ENCODE data around the gene CCL17. TPM values are rescaled to one million over a fixed set of nuclear protein-coding genes. Genes with fewer than 3 reads are reported as not detected.
"Not testable (repeated sequence)": the region's sequence is repeated elsewhere in the genome, so short reads cannot be mapped to it uniquely, and the experiment has no call there.

Gene CCL17
- total RNA-seq, 2 donors from 2014 or later, result 0.65 to 7.8 TPM

DNA sequence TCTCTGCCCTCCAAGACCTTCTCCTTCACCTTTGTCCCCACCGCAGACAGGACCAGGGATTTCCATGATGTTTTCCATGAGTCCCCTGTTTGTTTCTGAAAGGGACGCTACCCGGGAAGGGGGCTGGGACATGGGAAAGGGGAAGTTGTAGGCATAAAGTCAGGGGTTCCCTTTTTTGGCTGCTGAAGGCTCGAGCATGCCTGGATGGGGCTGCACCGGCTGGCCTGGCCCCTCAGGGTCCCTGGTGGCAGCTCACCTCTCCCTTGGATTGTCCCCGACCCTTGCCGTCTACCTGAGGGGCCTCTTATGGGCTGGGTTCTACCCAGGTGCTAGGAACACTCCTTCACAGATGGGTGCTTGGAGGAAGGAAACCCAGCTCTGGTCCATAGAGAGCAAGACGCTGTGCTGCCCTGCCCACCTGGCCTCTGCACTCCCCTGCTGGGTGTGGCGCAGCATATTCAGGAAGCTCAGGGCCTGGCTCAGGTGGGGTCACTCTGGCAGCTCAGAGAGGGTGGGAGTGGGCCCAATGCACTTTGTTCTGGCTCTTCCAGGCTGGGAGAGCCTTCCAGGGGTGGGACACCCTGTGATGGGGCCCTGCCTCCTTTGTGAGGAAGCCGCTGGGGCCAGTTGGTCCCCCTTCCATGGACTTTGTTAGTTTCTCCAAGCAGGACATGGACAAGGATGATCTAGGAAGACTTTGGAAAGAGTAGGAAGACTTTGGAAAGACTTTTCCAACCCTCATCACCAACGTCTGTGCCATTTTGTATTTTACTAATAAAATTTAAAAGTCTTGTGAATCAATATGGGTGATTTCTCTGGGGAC, 20.1 kb upstream of the CCL17 start:
- H3K9me3 Mint-ChIP-seq, result no peaks in the 10 kb centered on the region
- H3K27ac Mint-ChIP-seq, result no peak overlapping the region
- no peaks in the 10 kb centered on the region for H3K36me3 Mint-ChIP-seq (ENCODE audit: low read depth)
- no peak for ATAC-seq (replicated peaks)
- H3K4me1 Mint-ChIP-seq, result peaks cover 4% of the 10 kb centered on the region
- H3K4me3 Mint-ChIP-seq, result no peak overlapping the region
- H3K27me3 Mint-ChIP-seq, result no peaks in the 10 kb centered on the region

GRCh38 chr16:57385083-57385482, 19.5 kb upstream of the CCL17 start:
- no peaks in the 10 kb centered on the region for H3K9me3 Mint-ChIP-seq
- H3K36me3 Mint-ChIP-seq (ENCODE audit: low read depth), result no peaks in the 10 kb centered on the region
- H3K4me1 Mint-ChIP-seq, result peaks cover 4% of the 10 kb centered on the region
- ATAC-seq (replicated peaks), result no peak
- H3K27ac Mint-ChIP-seq, result no peak overlapping the region
- H3K27me3 Mint-ChIP-seq, result no peaks in the 10 kb centered on the region
- no peak overlapping the region for H3K4me3 Mint-ChIP-seq

GRCh38 chr16:57386381-57386951, 18.1 kb upstream of the CCL17 start:
- H3K36me3 Mint-ChIP-seq (ENCODE audit: low read depth), result no peaks in the 10 kb centered on the region
- no peak overlapping the region for H3K27ac Mint-ChIP-seq
- peaks cover 4% of the 10 kb centered on the region for H3K4me1 Mint-ChIP-seq
- H3K4me3 Mint-ChIP-seq, result no peak overlapping the region
- no peaks in the 10 kb centered on the region for H3K27me3 Mint-ChIP-seq
- no peak for ATAC-seq (replicated peaks)
- H3K9me3 Mint-ChIP-seq, result no peaks in the 10 kb centered on the region

GRCh38 chr16:57387598-57388354, 16.8 kb upstream of the CCL17 start:
- no peaks in the 10 kb centered on the region for H3K36me3 Mint-ChIP-seq (ENCODE audit: low read depth)
- no peaks in the 10 kb centered on the region for H3K9me3 Mint-ChIP-seq
- peak; percentile 56 for ATAC-seq (replicated peaks)

GRCh38 chr16:57388359-57389086, 16.0 kb upstream of the CCL17 start:
- no peak overlapping the region for H3K4me3 Mint-ChIP-seq
- H3K27me3 Mint-ChIP-seq, result no peaks in the 10 kb centered on the region
- H3K4me1 Mint-ChIP-seq, result peaks cover 4% of the 10 kb centered on the region
- H3K9me3 Mint-ChIP-seq, result no peaks in the 10 kb centered on the region
- H3K36me3 Mint-ChIP-seq (ENCODE audit: low read depth), result no peaks in the 10 kb centered on the region
- no peak overlapping the region for H3K27ac Mint-ChIP-seq
- peak; percentile 75 for ATAC-seq (replicated peaks)

More at GRCh38 chr16:57387598-57388354, 16.8 kb upstream of the CCL17 start:
- H3K4me3 Mint-ChIP-seq, result no peak overlapping the region
- no peaks in the 10 kb centered on the region for H3K27me3 Mint-ChIP-seq
- H3K27ac Mint-ChIP-seq, result peak overlapping the region; percentile 21
- peaks cover 4% of the 10 kb centered on the region for H3K4me1 Mint-ChIP-seq

DNA sequence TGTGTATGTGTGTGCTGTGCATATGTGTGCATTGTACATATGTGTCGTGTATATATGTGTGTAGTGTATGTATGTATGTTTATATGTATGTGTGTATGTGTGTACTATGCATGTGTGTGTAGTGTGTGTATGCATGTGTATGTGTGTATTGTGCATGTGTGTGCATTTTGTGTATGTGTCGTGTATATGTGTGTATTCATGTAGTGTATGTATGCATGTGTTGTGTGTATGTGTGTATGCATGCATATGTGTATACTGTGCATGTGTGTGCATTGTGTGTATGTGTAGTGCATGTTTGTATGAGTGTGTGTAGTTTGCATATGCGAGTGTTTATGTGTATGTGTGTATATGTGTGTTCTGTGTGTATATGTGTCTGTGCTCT, 15.5 kb upstream of the CCL17 start:
- H3K36me3 Mint-ChIP-seq (ENCODE audit: low read depth), result no peaks in the 10 kb centered on the region
- no peak overlapping the region for H3K4me3 Mint-ChIP-seq
- no peaks in the 10 kb centered on the region for H3K27me3 Mint-ChIP-seq
- no peak overlapping the region for H3K27ac Mint-ChIP-seq
- H3K9me3 Mint-ChIP-seq, result no peaks in the 10 kb centered on the region
- ATAC-seq (replicated peaks), result no peak
- peaks cover 4% of the 10 kb centered on the region for H3K4me1 Mint-ChIP-seq

DNA sequence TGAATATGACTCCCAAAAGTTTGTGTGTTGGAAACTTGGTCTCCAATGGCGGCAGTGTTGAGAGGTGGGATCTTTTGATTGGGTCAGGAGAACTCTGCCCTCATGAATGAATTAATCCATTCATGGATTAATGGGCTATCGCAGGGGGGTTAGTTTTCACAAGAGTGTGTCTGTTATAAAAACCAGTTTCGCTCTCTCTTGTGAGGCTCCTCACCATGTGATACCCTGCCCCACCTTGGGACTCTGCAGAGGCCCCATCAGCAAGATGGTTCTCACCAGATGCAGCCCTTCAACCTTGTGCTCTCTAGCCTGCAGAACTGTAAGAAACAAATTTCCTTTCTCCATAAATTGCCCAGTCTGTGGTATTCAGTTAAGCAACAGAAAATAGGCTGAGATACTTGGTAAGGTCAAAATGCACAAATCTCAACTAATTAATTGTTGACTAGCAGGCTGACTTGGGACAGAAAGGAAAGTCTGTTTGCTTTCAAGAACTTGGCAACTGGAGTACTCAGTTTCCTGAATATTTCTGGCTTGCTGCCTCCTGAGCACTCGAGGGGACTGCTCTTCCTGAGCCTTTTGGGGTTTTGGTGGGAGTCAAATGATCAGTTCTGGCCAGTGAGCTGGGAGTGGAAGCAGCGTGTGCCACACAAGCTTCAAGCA, 13.8 kb upstream of the CCL17 start:
- no peaks in the 10 kb centered on the region for H3K36me3 Mint-ChIP-seq (ENCODE audit: low read depth)
- no peak overlapping the region for H3K27ac Mint-ChIP-seq
- no peak overlapping the region for H3K4me3 Mint-ChIP-seq
- no peaks in the 10 kb centered on the region for H3K9me3 Mint-ChIP-seq
- no peaks in the 10 kb centered on the region for H3K27me3 Mint-ChIP-seq
- no peak for ATAC-seq (replicated peaks)
- H3K4me1 Mint-ChIP-seq, result peaks cover 4% of the 10 kb centered on the region

DNA sequence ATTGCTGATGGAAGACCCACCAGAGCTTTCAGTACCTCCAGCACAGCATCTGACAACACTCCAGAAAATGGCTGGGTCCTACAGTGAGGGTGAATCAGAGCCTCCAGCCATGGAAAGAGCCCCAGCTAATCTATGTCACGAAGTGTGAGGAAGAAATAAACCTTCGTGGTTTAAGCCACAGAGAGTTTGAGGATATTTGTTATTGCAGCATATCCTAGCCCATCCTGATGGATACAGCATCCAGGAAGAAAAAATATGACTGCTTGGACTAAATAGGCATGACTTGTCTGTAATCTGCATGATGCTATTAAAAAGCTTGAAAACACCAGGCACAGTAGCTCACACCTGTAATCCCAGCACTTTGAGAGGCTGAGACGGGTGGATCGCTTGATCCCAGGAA, 13.3 kb upstream of the CCL17 start:
- no peak overlapping the region for H3K27ac Mint-ChIP-seq
- H3K4me3 Mint-ChIP-seq, result no peak overlapping the region
- no peaks in the 10 kb centered on the region for H3K36me3 Mint-ChIP-seq (ENCODE audit: low read depth)
- no peaks in the 10 kb centered on the region for H3K9me3 Mint-ChIP-seq
- ATAC-seq (replicated peaks), result no peak
- H3K4me1 Mint-ChIP-seq, result peaks cover 4% of the 10 kb centered on the region
- peaks cover under 1% of the 10 kb centered on the region for H3K27me3 Mint-ChIP-seq

DNA sequence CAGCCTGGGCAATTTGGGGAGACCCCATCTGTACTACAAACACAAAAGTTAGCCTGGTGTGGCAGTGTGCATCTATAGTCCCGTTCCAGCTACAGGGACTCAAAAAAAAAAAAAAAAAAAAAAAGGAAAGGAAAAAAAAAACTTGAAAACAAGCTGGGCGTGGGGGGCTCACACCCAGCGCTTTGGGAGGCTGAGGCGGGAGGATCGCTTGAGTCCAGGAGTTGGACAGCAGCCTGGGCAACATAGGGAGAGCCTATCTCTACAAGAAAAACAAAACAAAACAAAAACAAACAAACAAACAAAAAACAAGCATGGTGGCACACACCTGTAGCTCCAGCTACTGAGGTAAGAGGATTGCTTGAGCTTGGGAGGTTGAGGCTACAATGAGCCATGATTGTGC, 12.9 kb upstream of the CCL17 start:
- peaks cover 4% of the 10 kb centered on the region for H3K4me1 Mint-ChIP-seq
- H3K27ac Mint-ChIP-seq, result no peak overlapping the region
- no peaks in the 10 kb centered on the region for H3K36me3 Mint-ChIP-seq (ENCODE audit: low read depth)
- ATAC-seq (replicated peaks), result no peak
- H3K9me3 Mint-ChIP-seq, result no peaks in the 10 kb centered on the region
- peaks cover 3% of the 10 kb centered on the region for H3K27me3 Mint-ChIP-seq
- no peak overlapping the region for H3K4me3 Mint-ChIP-seq

DNA sequence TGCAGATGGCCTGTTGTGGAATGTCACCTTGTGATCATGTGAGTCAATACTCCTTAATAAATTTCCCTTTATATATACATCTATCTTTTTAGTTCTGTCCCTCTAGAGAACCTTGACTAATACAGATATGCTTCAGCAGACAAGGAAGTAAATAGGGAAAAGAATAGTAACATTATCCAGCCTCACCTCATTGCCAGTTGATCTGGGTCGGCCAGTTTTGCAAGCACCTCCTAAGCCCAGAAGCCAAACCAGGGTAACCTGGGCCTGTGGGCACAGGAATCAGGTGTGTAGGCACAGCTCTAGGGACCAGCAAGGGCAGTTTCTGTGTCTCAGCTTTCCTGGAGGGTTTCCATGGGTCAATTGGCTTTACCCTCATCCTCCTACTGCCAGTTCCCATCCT, 11.9 kb upstream of the CCL17 start:
- Mint-ChIP-seq H3K9me3 (no peaks in the 10 kb centered on the region), H3K27ac (no peak overlapping the region), H3K4me1 (peaks cover 4% of the 10 kb centered on the region), H3K36me3 (ENCODE audit: low read depth) (no peaks in the 10 kb centered on the region), H3K27me3 (peaks cover 3% of the 10 kb centered on the region), H3K4me3 (no peak overlapping the region)
- no peak for ATAC-seq (replicated peaks)

DNA sequence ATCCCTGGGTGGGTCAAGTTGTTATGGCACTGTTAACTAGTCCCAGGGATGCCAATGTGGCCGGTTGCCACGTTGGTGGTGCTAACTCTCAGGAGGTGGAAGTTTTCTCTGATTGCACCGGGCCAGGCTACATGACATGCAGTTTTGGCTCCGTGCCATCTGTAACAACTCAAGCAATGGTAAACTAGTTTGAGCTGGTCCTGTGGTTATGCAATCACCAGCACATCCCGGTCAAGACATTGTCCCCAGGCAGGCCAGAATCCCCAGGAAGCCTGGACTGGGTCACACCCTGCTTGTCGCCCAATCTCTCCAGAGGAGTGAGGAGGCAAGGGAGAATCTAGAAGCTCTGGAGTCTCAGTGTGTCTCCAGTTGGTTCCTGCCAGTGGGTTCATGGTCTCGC, 10.1 kb upstream of the CCL17 start:
- Mint-ChIP-seq H3K4me1 (no peaks in the 10 kb centered on the region), H3K4me3 (no peak overlapping the region), H3K27ac (no peak overlapping the region), H3K27me3 (peaks cover 3% of the 10 kb centered on the region), H3K36me3 (ENCODE audit: low read depth) (no peaks in the 10 kb centered on the region), H3K9me3 (no peaks in the 10 kb centered on the region)
- ATAC-seq (replicated peaks), result no peak

GRCh38 chr16:57395026-57395425, 9.5 kb upstream of the CCL17 start:
- Mint-ChIP-seq H3K9me3 (no peaks in the 10 kb centered on the region), H3K36me3 (ENCODE audit: low read depth) (no peaks in the 10 kb centered on the region), H3K27me3 (peaks cover 3% of the 10 kb centered on the region), H3K27ac (no peak overlapping the region), H3K4me3 (no peak overlapping the region), H3K4me1 (no peaks in the 10 kb centered on the region)
- ATAC-seq (replicated peaks), result no peak

- peaks cover 3% of the 10 kb centered on the region for H3K27me3 Mint-ChIP-seq
- H3K4me1 Mint-ChIP-seq, result no peaks in the 10 kb centered on the region
- no peaks in the 10 kb centered on the region for H3K9me3 Mint-ChIP-seq
- no peaks in the 10 kb centered on the region for H3K36me3 Mint-ChIP-seq (ENCODE audit: low read depth)
- H3K4me3 Mint-ChIP-seq, result no peak overlapping the region
- H3K27ac Mint-ChIP-seq, result no peak overlapping the region
- no peak for ATAC-seq (replicated peaks)
Measured at GRCh38 chr16:57396786-57397185, 7.8 kb upstream of the CCL17 start.

- not testable (repeated sequence) for H3K4me1 Mint-ChIP-seq; H3K27ac Mint-ChIP-seq; H3K9me3 Mint-ChIP-seq; H3K27me3 Mint-ChIP-seq; H3K36me3 Mint-ChIP-seq (ENCODE audit: low read depth); H3K4me3 Mint-ChIP-seq; ATAC-seq (replicated peaks)
Measured at GRCh38 chr16:57397493-57397892, 7.1 kb upstream of the CCL17 start.

Measured in activated T-helper 17 cell treated with anti-CD3 and anti-CD28 coated beads, Interleukin-2, amount 50 U/mL, for 72 hours (primary cell).